GM21360 (cell line): ENCODE data around the gene TRAPPC3.

Experiments
- ATAC-seq: cut with Tn5 transposase; IDR thresholded peaks from one replicate; pipeline ENCODE4 v1.9.1; 2021; ENCODE audit warnings: mild to moderate bottlenecking, moderate library complexity; ENCODE audit not compliant: unreplicated experiment

TRAPPC3 gene

DNA sequence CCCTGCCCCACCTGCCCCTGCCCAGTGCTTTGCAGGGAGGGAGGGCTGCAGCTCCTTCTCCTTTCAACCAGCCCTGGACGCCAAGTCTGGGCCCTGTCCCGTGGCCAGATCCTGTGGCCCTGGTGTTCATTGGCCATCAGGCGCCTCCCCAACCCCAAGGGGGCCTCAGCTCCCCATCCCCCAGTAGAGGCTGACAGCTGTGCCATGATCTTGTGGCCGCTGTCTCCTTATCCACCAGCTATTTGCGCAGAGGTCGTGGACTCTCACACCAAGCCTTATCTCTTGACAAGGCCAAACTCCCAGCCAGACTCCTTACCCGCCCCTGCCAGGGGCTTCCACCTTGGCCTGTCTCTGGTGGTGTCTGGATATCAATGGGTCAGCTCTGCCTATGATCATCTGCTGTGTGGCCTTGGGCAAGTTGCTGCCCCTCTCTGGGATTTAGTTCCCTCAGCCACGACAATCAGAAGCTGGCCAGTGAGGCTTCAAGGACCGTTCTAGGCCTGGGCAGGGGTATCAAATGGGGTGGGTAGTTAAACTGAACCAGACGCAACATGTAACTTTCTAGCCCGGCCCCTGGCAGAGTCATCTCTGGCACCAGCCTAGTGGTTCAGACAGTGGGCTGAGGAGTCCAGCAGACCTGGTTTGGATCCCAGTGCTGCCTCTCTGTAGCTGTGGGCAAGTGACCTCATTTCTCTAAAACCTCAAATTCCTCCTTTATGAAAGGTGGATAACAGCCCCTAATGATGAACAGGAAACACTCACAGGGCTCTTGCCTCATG lies 21.0 kb downstream of the TRAPPC3 start:
- no peak for ATAC-seq

DNA sequence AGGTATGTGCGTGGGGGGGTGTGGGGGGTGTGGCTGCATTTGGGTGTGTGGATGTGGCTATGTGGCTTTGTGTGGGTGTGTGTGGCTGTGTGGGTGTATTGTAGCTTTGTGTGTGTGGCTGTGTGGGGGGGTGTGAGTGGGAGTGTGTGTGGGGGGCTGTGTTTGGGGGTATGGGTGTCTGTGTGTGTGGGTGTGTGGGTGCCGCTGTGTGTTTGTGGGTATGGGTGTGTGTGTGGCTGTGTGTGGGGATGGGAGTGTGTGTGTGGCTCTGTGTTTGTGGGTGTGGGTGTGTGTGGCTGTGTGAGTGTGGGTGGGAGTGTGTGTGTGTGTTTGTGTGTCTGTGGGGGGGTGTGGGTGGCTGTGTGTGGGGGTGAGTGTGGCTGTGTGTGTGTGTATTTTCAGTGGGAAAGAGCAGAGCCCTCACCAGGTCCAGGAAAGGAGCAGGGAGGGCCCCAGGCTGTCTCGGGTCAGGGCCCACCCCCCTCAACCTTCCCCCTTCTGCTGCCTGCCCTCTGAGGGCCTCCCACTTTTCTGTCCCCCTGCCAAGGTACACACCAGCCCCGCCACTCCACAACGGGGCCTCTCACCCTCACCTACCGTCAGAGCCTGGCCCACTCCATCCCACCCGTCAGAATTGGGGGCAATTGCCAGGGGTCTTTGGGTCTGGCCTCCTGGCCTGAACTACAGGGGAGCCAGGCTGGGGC lies 22.3 kb downstream of the TRAPPC3 start:
- no peak for ATAC-seq

DNA sequence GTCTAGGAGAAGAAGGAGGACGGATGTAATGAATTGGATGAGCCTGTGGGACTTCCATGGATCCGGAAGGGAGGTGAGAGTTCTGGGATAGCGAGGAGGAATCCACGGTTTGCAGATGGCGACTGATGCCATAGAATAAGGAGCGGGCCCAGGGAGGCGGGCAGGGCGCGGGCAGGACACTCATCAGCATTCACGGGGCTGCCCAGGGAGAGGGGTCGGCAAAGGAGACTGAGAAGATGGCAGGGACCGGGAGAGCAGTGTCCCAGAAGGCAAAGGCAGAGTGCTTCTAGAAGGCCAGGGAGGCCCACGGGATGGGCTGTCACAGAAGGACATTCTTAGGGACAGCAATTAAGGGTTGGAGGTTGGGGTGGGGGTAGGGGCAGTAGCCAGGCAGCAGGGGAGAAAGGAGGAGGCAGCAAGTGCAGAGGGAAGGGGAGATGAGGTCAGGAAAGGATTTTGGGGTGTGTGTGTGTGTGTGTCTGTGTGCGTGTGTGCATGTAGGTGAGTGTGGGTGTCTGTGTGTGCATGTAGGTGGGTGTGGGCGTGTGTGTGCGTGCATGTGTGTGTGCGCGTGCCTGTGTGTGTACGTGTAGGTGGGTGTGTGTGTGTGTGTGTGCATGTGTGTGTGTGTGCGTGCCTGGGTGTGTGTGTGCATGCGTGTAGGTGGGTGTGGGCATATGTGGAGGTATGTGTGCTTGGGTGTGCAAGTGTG lies 23.1 kb downstream of the TRAPPC3 start:
- no peak for ATAC-seq

DNA sequence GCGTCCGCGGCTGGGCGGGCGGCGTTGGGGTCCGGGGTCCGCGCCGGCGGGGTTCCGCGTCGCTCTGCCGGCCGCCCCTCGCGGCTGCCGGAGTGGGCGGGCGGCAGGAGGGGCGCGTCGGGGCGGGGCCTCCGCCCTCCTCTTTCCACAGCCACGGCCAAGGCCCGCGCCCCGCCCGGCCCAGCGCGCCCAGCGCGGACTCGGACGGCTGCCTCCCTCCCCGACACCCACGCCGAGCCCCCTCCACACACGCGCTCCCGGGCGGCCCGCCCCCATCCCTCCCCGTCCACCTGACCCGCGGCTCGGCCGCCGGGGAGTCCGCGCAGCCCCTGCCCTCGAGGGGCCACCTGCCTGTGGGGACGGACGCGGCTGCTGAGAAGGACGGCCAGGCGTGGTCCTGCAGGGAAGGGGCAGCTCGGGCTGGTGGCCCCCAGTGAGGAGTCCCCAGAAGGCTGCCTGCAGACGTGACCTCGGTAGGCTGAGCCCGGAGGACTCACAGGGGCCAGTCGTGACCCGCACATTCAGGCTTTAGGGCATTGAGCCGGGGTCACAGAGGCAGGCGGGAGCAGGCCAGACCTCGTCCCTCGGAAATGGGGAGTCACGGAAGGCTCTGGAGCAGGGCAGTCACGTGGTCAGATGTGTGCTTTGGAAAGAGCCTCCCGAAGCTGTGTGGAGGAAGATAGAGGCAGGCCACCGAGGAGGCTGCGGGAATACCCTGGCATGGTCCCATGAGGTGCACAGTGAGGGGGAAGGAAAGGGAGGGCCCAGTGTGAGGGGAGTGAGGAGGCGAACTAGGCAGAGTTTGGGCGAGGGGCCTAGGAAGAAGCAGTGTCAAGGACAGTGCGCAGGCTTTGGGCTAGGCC lies 23.9 kb downstream of the TRAPPC3 start, which contains the start of gene COL8A2:
COL8A2 (minus strand) TSS at position 94 of the 863 bp plus-strand sequence. CDS start 24,980 bp downstream, outside the sequence.
- no peak for ATAC-seq

DNA sequence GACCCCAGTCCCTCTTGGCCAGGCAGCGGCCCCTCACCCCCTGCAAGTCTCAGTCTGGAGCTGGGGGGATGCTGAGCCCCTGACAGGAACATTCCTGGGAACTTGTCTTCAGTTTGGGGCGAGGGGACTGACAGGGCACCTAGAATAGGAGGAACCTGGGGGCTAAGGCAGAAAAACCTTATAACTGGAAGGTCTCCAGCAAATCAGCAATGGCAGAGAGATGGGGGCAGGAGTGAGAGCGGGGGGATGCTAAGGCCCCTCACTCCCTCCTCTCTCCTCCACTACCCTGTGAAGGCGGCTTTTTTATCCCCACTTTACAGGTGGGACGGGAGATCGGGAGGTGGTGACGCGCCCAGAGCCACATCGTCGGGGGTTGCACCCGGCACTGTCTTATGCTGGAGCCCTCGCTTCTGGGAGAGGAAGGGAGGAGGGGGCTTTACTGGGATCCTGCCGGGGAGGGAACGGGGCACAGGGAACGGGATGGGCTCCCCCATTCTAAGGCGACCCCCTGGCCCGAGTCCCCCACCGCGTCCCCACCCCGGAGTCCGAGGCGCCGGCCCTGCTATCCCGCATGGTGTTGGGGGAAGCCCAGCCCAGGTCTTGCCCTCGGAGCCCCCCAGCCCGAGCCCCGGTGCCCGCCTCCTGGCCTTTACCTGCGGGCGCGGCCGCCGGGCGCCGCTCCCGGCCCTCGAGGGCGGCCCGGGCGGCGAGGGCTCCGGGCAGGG lies 24.7 kb downstream of the TRAPPC3 start:
- no peak for ATAC-seq

DNA sequence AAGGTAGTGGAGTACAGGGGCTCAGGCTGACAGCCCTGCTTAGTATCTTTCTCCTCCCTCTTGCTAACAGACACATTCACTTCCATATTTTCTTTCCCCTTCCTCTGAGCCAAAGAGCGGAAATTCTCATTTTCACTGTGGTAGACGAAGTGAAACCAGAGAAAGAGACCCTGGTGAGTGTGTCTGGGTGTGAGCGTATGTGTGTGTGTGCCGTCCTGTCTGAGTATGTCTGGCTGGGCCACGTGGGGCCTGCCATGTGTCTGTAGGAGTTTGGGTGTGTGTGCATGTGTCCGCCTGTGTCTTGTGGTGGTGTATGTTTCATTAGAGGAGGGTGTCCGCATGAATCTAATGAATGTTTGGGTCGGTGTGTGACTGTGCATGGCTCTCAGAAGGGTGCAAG lies 25.9 kb downstream of the TRAPPC3 start:
- no peak for ATAC-seq

DNA sequence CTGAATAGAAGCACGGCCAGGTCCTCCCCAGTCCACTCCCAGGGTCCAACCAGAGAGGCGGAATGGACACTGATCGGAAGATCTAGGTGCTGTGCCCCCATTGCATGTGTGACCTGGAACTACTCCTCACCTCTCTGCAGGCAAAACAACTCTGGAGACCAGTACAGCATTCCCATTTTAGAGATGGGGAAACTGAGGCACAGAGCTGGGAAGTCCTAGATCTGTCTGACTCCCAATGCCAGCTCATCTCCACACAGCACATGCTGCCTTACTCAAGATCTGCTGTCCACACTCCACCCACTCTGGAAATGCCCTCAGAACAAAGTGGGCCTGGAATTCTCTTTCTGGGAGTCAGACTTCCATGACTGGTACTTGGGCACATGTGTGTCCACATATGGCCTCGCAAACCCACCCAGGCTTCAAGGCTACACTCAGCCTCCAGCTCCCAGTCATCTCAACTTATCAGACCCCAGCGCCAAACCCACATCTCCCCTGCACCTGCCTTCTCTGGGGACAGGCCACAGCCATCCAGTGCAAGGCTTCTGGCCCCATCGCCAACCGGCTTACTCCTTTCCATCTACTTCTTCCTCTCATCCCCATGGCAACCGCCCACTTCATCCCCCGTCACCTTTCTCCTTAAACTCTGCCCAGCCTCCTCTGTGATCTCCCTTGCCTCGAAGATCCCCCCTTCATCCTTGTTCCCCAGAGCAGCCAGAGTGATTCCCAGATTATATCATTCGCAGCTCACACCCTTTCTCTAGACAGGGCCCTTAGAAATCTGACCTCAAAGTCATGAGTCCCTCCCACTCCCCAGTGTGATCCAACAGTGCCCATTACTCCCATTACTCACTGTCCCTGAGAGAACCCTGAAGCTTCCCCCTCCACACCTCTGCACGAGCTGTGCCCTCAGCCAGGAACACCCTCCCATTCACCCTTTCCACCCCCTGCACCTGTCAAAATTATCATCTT lies 26.9 kb downstream of the TRAPPC3 start:
- ATAC-seq = no peak

DNA sequence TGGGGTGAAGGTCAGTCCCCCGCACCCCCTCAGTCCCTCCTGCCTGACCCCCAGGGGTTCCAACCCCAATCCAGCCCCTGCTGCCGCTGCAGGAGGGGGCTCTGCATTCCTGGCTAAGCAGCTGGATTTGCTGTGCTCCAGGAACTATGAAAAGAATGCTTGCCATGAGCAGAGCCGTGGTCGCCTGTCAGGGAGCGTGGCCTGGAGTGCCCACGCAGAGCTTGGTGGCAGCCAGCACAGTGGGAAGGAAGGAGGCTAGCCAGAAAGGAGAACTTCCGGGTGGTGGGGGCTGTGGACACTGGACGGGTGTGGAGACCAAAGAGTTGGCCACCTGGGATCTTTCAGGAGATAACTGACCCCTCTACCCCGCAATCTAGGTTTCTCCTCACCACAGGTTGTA lies 29.8 kb downstream of the TRAPPC3 start:
- ATAC-seq = no peak

DNA sequence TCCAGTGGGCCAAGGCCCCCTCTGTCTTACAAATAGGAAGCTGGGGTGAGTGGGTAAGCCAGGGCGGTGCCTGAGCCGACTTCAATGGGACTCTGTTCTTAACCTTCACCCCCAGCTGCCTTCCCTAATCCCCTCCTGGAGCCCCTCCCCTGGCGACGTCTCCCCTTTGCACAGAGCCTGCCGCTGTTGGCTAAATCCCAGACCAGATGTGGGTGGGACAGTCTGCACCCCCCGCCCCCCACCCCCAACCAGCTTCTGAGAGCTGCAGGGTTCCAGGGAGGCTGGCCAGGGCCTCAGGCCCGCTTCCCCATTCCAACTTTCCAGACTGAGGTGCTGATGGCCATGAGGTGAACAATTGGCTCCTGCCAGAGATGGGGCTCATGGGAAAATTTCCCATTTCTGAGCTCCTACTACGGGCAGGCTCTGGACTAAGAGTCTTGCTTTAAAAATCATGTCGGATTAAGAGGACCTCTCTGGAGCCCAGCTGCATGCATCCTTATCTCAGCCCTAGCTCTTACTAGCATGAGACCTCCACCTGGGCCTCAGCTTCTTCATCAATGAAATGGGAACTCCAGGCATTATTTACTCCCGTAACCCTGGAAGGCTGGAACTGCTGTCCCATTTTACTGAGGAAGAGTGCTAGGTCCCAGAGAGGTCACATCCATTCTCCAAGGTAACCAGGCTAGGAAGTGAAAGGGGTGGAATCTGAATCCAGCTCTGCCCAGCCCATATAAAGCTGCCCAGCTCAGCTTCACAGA lies 30.7 kb downstream of the TRAPPC3 start:
- no peak for ATAC-seq

DNA sequence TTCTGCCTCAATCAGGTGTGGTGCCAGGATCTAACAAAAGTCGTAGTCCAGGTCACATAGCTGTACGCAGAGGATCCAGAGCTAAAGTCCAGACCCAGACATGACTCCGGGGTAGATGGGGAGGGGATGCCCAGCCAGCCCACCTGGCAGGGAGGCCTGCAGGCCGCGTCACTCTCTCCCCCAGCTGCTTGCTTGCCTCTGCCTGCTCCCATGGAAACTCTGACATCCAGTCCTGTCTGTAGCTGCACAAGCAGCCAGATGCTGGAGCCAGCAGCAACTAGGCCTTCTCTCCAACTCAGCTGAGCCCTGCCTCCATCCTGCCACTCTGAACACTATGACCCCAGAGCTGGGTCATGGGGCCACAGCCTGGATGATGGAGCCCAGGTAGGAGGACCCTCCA lies 32.4 kb downstream of the TRAPPC3 start:
- ATAC-seq = no peak

DNA sequence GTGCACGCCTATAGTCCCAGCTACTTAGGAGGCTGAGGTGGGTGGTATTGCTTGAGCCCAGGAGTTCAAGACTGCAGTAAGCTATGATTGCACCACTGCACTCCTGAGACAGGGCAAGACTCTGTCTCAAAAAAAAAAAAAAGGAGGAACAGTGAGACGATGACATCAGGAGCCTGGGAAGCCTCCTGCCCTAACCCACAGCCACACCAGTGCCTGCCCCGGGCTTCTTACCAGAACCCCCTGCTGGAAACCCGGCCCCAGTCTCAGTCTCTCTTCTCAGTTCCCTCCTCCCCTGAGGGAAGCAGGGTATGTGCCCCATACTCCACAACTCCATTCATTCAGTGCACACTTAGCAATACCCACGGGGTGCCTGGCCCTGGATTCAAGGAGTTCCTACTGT lies 33.4 kb downstream of the TRAPPC3 start:
- no peak for ATAC-seq

DNA sequence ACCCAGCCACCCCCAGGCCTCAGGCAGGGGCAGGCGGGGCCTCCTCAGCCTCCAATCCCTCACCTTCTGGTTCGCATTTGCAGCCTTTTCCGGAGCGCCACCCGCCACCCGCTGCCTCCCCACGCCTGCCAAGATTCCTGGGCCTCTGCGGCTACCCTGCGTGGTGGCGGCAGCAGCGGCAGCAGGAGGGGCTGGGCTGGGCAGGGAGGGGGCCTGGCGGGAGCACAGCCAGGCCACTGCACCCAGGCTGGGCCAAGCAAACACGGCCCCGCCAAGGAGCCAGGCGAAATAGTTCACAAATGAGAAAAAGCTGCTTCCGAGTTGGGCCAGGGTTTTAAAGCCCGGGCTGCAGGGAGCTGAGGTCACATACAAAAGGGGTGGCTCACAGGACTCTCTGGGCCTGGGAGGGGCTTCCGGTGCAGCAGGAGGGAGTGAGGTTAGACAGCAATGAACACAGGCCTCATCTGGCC lies 34.1 kb downstream of the TRAPPC3 start:
- no peak for ATAC-seq

DNA sequence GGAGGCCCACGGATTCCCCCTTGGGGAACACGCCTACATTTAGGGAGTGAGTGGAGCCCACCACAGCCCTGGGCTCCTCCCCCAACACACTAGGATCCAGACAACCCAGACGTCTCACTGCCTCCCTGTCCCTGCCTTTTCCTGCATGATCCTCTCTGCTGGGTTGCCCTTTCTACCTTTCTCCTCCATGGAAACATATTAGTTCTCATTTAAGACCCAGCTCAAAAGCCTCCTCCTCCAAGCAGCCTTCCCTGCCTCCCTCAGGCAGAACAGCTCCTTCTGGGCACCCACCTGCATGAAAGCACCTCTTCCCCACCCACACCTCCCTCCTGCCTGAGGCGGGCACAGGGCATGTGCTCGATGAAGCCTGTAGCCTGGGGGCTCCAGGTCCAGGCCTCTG lies 34.9 kb downstream of the TRAPPC3 start:
- no peak for ATAC-seq

DNA sequence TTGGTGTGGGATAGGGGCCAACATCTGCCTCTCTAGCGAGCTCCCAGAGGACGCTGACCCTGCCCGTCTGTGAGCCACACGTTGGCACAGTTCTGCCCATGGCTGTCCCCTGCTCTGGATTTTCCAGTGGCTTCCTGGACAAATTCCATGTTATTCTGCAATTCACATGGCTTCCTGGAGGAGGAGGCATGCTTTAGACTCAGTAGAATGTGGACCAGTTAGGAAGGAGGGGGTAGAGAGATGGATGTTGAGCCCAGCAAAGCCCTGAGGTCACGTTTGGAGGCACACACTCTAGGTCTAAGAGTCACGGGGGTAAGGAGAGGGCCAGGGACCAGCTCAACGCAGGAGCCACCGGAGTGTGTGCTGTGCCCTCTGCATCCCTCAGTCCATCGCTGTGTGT lies 36.5 kb downstream of the TRAPPC3 start:
- no peak for ATAC-seq

DNA sequence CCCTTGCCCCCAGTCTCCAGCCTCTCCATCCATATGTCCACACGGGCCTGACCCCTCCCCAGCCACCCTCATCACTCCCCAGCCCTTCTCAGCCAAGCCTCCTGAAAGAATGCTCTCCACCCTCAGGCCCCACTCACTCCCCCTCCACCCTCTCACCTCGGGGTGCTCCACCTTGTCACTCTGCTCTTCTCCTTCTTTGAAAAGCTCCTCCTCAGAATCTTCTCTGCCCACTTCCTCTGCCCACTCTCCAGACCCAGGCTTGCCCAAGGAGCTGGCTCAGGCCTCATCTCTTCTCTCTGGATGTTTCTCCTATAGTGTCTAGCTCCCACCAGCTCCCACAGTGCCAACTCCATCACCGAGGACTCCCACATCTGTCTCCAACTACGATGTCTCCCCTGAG lies 38.1 kb downstream of the TRAPPC3 start:
- ATAC-seq = no peak

DNA sequence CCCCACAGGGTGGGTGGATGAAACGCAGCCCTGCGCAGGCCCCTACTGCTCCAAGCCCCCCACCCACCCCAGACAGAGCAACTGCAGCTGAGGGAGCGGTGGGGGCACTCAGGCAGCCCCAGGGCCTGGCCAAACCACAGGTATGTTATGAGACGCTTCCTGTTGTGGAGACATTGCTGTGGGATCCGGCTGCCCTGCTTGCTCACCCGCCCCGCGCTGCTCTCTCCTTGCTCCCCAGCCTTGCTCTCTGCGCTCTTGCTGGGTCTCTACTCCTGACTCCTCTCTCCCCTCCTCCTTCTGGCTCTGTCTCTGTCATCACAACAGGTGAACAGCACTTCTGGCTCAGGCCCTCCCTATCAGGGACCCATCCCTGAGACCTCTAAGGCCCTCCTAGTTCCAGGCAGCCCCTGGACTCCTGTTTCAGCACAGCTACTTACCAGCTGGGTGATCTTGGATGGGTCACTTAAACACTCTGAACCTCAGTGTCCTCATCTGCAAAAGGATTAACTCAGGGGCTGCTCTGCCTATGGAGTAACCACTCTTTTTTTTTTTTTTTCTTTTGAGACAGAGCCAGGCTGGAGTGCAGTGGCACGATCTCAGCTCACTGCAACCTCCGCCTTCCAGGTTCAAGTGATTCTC lies 40.1 kb downstream of the TRAPPC3 start:
- no peak for ATAC-seq

DNA sequence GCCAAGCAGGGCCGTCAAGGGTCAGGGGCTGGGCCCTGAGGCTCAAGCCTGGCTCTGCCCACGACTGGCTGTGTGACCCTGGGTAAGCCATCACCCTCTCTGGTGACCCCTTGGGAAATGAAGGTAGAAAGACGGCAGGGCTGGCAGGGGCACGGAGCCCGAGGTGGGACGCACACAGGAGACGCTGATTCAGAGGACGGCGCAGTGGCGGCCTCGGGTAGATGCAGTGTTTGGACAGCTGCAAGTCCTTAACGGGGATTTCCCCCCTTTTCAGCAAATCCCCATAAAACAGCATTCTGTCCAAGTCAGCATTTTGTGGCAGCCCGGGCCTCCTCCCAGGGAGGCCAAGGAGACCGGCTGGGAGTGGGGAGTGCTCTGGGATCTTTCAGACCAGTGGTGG lies 41.0 kb downstream of the TRAPPC3 start:
- ATAC-seq = no peak

DNA sequence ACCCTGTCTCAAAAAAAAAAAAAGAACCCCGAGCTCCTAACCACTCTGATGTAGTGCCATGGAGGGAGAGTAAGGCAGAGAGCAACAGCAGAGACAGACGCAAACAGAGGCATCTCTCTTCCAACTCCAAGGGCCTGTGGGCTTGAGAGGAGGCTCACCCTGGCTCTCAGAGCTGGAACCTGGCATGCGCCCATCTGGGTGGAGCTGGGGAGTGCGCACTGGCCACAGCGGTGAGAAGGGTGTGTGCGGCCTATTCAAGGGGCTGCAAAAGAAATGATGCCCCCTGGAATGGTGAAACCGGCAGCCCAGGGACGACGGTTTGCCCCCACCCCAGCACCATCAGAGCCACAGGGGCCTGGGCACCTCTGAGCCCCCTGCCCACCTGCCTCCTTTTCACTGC lies 41.9 kb downstream of the TRAPPC3 start:
- no peak for ATAC-seq
